HG03520 (cell line): ENCODE measurements around the gene RAB29.

Source experiments
- ATAC-seq: cut with Tn5 transposase; IDR thresholded peaks from one replicate; pipeline ENCODE4 v1.9.1; 2021; ENCODE audit warnings: mild to moderate bottlenecking, moderate library complexity; ENCODE audit not compliant: unreplicated experiment

The RAB29 gene

GRCh38 chr1:205797168-205797567, 21.9 kb upstream of the RAB29 start:
- ATAC-seq: no peak

- no peak for ATAC-seq
These were observed 18.9 kb upstream of the RAB29 start for GRCh38 chr1:205794011-205794730.

- no peak for ATAC-seq
These were observed 17.8 kb upstream of the RAB29 start for GRCh38 chr1:205792961-205793673.

- ATAC-seq: no peak
These were observed 17.2 kb upstream of the RAB29 start for GRCh38 chr1:205792481-205792881.

- no peak for ATAC-seq
These were observed 16.4 kb upstream of the RAB29 start for GRCh38 chr1:205791568-205792180.

GRCh38 chr1:205787287-205787916, 12.1 kb upstream of the RAB29 start:
- no peak for ATAC-seq

- no peak for ATAC-seq
These were observed 11.3 kb upstream of the RAB29 start for GRCh38 chr1:205786601-205787000.

- no peak for ATAC-seq
These were observed 10.2 kb upstream of the RAB29 start for GRCh38 chr1:205785446-205785845.

- ATAC-seq: no peak
These were observed 8.6 kb upstream of the RAB29 start for GRCh38 chr1:205783904-205784303.

- no peak for ATAC-seq
These were observed 8.1 kb upstream of the RAB29 start for GRCh38 chr1:205783433-205783795.

- no peak for ATAC-seq
These were observed 7.5 kb upstream of the RAB29 start for GRCh38 chr1:205782627-205783432.

GRCh38 chr1:205780335-205780734, 5.1 kb upstream of the RAB29 start:
- no peak for ATAC-seq

- ATAC-seq: no peak
These were observed 2.7 kb upstream of the RAB29 start for GRCh38 chr1:205777994-205778393.

GRCh38 chr1:205775717-205776056, 405 bp upstream of the RAB29 start:
- no peak for ATAC-seq

- ATAC-seq: no peak
These were observed 876 bp downstream of the RAB29 start for GRCh38 chr1:205774198-205775014.

- ATAC-seq: no peak
These were observed 2.7 kb downstream of the RAB29 start for GRCh38 chr1:205772607-205773032.

- no peak for ATAC-seq
These were observed 4.7 kb downstream of the RAB29 start for GRCh38 chr1:205770618-205771017.

- no peak for ATAC-seq
These were observed 5.5 kb downstream of the RAB29 start for GRCh38 chr1:205769641-205770365.

GRCh38 chr1:205767248-205767647, 8.0 kb downstream of the RAB29 start:
- ATAC-seq: no peak
